Measurements from ENCODE around the gene AKR7A2. TPM values are rescaled to one million over a fixed set of nuclear protein-coding genes. Genes with fewer than 3 reads are reported as not detected.
A peak's percentile ranks its signal among the peaks of the same experiment; 100 is the strongest.

AKR7A2 gene
- total and polyA plus RNA-seq, 9 of the 15 experiments (the other 6 are each of a cell fraction or from before 2014, with no cell fraction given): 2.0 to 78.4 (median 49.4) TPM

DNA sequence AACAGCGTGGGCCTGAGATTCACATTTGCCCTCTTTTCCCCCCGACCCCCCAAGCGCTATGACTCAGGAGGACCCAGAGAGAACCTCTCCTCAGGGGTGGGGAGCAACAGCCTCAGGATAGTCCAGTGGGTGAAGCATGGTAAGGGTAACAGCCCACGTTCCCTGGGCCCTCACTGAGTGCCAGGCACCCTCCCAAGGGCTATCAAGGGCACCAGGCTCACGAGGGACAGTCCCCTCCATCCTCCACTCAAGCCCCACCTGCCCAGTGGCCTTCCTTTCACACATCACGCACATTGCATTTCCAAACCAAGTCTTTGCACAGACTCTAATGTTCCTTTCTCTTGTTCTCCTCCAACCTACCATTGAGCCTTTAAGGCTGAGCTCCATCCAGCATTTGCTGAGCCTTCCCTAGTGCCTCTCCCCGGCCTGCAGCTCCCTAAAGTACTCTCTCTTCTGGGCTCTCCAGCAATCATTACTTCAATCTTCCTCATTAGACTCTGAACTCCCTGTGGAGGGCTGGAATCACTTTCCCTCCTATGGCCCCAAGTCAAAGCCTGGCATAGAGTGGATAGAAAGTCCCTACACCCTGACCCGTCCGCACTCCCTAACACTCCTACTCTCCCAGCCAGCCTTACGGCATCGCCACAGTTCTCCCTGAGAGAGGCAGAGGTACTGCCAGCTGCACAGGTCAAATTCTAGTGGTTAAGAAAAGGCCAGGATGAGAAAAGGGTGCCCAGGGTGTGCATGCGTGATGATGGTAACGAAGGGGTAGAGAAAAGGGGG is 1.0 kb downstream of the AKR7A2 start:
- intact Hi-C loops (cut with micrococcal nuclease): loop anchor here (5.0 kb wide), 1 partner anchor 59 kb away; the partner anchor contains the start of genes EMC1 and MRTO4
- TSS peak; percentile 67 for BruUV-seq (replicated peaks)
- Histone ChIP-seq H3K27ac (ENCODE audit: extremely low read depth, low read depth, low read length) (peak overlapping the region; percentile 5; the same call in 1 of the 3 replicates), H3K36me3 (ENCODE audit: control insufficient read depth, insufficient read depth, low read length) (peaks cover 47% of the 10 kb centered on the region), H3K9me1 (ENCODE audit: control insufficient read depth, insufficient read depth, low read length) (peaks cover 2% of the 10 kb centered on the region), H3K9me3 (replicated peaks; ENCODE audit: control insufficient read depth, insufficient read depth, low read depth, low read length) (no peaks in the 10 kb centered on the region), H3K79me2 (ENCODE audit: control insufficient read depth, insufficient read depth, low read length) (peaks cover 51% of the 10 kb centered on the region), H3K9ac (ENCODE audit: insufficient read depth in 1 of 2, low read depth in 2 of 2, low read length in 2 of 2) (peak overlapping the region; percentile 95 to 97), H3K27me3 (ENCODE audit: control insufficient read depth in 2 of 2, insufficient read depth in 2 of 2, low read length in 2 of 2) (no peaks in the 10 kb centered on the region), H2AFZ (ENCODE audit: low read depth, low read length) (no peak overlapping the region), H3K4me1 (replicated peaks in 1 of 2; ENCODE audit: control insufficient read depth in 2 of 2, insufficient read depth in 2 of 2, low read length in 2 of 2) (peaks cover 38 to 59% of the 10 kb centered on the region in 2 experiments), H3K4me2 (ENCODE audit: insufficient read depth, low read length) (peak overlapping the region; percentile 75), H4K20me1 (replicated peaks; ENCODE audit: control insufficient read depth, insufficient read depth, low read length) (peaks cover 6% of the 10 kb centered on the region), H3K4me3 (peak overlapping the region; percentile 77)
- TF ChIP-seq ZNF24 (IDR thresholded peaks at IDR 0.05) (peak; percentile 54), EGR1 (conservative IDR thresholded peaks at IDR 0.05) (no peak), MIER1 (IDR thresholded peaks at IDR 0.05; ENCODE audit: low read depth) (0 out of 2 replicates have a peak, but pooled peaks have one; percentile 46)
- TF ChIP-seq, protein P1, sequence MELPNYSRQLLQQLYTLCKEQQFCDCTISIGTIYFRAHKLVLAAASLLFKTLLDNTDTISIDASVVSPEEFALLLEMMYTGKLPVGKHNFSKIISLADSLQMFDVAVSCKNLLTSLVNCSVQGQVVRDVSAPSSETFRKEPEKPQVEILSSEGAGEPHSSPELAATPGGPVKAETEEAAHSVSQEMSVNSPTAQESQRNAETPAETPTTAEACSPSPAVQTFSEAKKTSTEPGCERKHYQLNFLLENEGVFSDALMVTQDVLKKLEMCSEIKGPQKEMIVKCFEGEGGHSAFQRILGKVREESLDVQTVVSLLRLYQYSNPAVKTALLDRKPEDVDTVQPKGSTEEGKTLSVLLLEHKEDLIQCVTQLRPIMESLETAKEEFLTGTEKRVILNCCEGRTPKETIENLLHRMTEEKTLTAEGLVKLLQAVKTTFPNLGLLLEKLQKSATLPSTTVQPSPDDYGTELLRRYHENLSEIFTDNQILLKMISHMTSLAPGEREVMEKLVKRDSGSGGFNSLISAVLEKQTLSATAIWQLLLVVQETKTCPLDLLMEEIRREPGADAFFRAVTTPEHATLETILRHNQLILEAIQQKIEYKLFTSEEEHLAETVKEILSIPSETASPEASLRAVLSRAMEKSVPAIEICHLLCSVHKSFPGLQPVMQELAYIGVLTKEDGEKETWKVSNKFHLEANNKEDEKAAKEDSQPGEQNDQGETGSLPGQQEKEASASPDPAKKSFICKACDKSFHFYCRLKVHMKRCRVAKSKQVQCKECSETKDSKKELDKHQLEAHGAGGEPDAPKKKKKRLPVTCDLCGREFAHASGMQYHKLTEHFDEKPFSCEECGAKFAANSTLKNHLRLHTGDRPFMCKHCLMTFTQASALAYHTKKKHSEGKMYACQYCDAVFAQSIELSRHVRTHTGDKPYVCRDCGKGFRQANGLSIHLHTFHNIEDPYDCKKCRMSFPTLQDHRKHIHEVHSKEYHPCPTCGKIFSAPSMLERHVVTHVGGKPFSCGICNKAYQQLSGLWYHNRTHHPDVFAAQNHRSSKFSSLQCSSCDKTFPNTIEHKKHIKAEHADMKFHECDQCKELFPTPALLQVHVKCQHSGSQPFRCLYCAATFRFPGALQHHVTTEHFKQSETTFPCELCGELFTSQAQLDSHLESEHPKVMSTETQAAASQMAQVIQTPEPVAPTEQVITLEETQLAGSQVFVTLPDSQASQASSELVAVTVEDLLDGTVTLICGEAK (IDR thresholded peaks at IDR 0.05): 0 out of 2 replicates have a peak, but pooled peaks have one; percentile 61
- TF ChIP-seq, protein P1 (CRISPR knock-in tag; IDR thresholded peaks at IDR 0.05): no peak
- TF ChIP-seq, protein P2, sequence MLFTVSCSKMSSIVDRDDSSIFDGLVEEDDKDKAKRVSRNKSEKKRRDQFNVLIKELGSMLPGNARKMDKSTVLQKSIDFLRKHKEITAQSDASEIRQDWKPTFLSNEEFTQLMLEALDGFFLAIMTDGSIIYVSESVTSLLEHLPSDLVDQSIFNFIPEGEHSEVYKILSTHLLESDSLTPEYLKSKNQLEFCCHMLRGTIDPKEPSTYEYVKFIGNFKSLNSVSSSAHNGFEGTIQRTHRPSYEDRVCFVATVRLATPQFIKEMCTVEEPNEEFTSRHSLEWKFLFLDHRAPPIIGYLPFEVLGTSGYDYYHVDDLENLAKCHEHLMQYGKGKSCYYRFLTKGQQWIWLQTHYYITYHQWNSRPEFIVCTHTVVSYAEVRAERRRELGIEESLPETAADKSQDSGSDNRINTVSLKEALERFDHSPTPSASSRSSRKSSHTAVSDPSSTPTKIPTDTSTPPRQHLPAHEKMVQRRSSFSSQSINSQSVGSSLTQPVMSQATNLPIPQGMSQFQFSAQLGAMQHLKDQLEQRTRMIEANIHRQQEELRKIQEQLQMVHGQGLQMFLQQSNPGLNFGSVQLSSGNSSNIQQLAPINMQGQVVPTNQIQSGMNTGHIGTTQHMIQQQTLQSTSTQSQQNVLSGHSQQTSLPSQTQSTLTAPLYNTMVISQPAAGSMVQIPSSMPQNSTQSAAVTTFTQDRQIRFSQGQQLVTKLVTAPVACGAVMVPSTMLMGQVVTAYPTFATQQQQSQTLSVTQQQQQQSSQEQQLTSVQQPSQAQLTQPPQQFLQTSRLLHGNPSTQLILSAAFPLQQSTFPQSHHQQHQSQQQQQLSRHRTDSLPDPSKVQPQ (CRISPR knock-in tag; IDR thresholded peaks at IDR 0.05; ENCODE audit: borderline replicate concordance): no peak
- TF ChIP-seq, protein P3, sequence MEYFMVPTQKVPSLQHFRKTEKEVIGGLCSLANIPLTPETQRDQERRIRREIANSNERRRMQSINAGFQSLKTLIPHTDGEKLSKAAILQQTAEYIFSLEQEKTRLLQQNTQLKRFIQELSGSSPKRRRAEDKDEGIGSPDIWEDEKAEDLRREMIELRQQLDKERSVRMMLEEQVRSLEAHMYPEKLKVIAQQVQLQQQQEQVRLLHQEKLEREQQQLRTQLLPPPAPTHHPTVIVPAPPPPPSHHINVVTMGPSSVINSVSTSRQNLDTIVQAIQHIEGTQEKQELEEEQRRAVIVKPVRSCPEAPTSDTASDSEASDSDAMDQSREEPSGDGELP (CRISPR knock-in tag; IDR thresholded peaks at IDR 0.05; ENCODE audit: borderline replicate concordance): 0 out of 2 replicates have a peak, but pooled peaks have one; percentile 14
- DNase-seq (ENCODE audit: extremely low read depth in 1 of 4, low spot score in 3 of 4) (peak in 1 of 4 experiments; percentile 38), FAIRE-seq (peak; percentile 55), ATAC-seq (no peak)
- POLR2A ChIA-PET: interaction anchor here (0.7 to 4.0 kb wide), 4 partner anchors 12 to 56 kb away, joined by 3 to 19 read pairs (median 5); no protein-coding TSS in a partner anchor
- in situ Hi-C loops (cut with MboI): no loop called here
- WGBS (ENCODE audit: insufficient coverage, low coverage, missing lambda C conversion rate): 28% methylated on average over 12 of the region's 13 CpGs
- CTCF ChIA-PET (ENCODE audit: low intra/inter-chr PET ratio): no interaction called here

All from K562 (cell line).